Endothelial cell of umbilical vein (primary cell): ENCODE results near the gene RTKN2. TPM values are rescaled to one million over a fixed set of nuclear protein-coding genes. Genes with fewer than 3 reads are reported as not detected.

Experiments
- BruUV-seq: library from RNA; stranded (reverse); fragments of 400-500 nt; replicated peaks from 2 replicates; lab custom pipeline; 2021; lab: Mats Ljungman, UMichigan
- CTCF ChIA-PET: fragments of 300-600, 350-600 bp; sonication (Branson Sonifier 250); formaldehyde crosslinking; loops from one replicate; lab custom pipeline; 2021; ENCODE audit warnings: antibody characterized with exemption, inconsistent platforms; lab: Charles Lee
- POLR2A ChIA-PET: fragments of 300-600, 350-600 bp; sonication (Branson Sonifier 250); formaldehyde crosslinking; loops from one replicate; lab custom pipeline; 2021; ENCODE audit warnings: antibody characterized with exemption, inconsistent platforms; lab: Charles Lee
- DNase-seq: peaks from one replicate; pipeline ENCODE4 v3.0.0-alpha.2; 2011; ENCODE audit warnings: low read depth, low spot score
- FAIRE-seq: peaks from 2 replicates; lab custom pipeline; 2011; peaks lifted over from hg19 to GRCh38; lab: Jason Lieb, UNC
- H2AFZ ChIP-seq: 2 replicates; pipeline ENCODE4 v1.6.0; 2012; ENCODE audit warnings: low read depth, low read length, control low read depth, inconsistent platforms
- H3K27ac ChIP-seq: 2 replicates; pipeline ENCODE4 v1.5.1; 2011; ENCODE audit warnings: low read depth, mild to moderate bottlenecking, control low read depth, low read length, moderate library complexity; ENCODE audit not compliant: insufficient read depth
- H3K27me3 ChIP-seq, 2 experiments: 2 replicates each; pipeline versions ENCODE4 v1.6.0 to v1.6.1; 2011; ENCODE audit warnings: low read length in 2 of 2, mixed read lengths in 1 of 2; ENCODE audit not compliant: control insufficient read depth in 2 of 2, insufficient read depth in 2 of 2
- H3K36me3 ChIP-seq, 2 experiments: 2 replicates in 1 of 2; 3 replicates in 1 of 2; pipeline ENCODE4 v1.5.1; 2011; ENCODE audit warnings: low read length in 2 of 2, mild to moderate bottlenecking in 1 of 2, moderate library complexity in 1 of 2; ENCODE audit not compliant: control insufficient read depth in 2 of 2, insufficient read depth in 2 of 2; ENCODE audit errors: extremely low read depth in 1 of 2
- H3K4me1 ChIP-seq: 3 replicates; pipeline ENCODE4 v1.5.1; 2011; ENCODE audit warnings: mild to moderate bottlenecking, low read length; ENCODE audit not compliant: control insufficient read depth, insufficient read depth; ENCODE audit errors: extremely low read depth
- H3K4me2 ChIP-seq: 2 replicates; pipeline ENCODE4 v1.6.1; 2011; ENCODE audit warnings: low read length, control low read depth, mixed read lengths; ENCODE audit not compliant: insufficient read depth
- H3K4me3 ChIP-seq, 3 experiments: fragments of 200-600 bp in 1 of 3; sonication (generic), shearing (Covaris generic) in 1 of 3; replicated peaks in 1 of 3; 2 replicates each; pipeline ENCODE4 v1.5.1; 2011 to 2016; ENCODE audit warnings: control low read depth in 3 of 3, low read length in 3 of 3, mild to moderate bottlenecking in 2 of 3, inconsistent platforms in 1 of 3, low read depth in 1 of 3, moderate library complexity in 1 of 3; ENCODE audit not compliant: insufficient read depth in 1 of 3
- H3K79me2 ChIP-seq: 2 replicates; pipeline ENCODE4 v1.6.0; 2012; ENCODE audit warnings: low read length, inconsistent platforms; ENCODE audit not compliant: control insufficient read depth, insufficient read depth
- H3K9ac ChIP-seq: replicated peaks from 2 replicates; pipeline ENCODE3; 2011; ENCODE audit warnings: low read length, control low read depth; ENCODE audit not compliant: insufficient read depth; ENCODE audit errors: extremely low read depth
- H3K9me1 ChIP-seq: replicated peaks from 3 replicates; pipeline ENCODE4 v1.6.0; 2011; ENCODE audit warnings: mild to moderate bottlenecking, low read length; ENCODE audit not compliant: control insufficient read depth, insufficient read depth; ENCODE audit errors: extremely low read depth
- H3K9me3 ChIP-seq: replicated peaks from 2 replicates; pipeline ENCODE4 v1.5.1; 2012; ENCODE audit warnings: low read length, inconsistent platforms; ENCODE audit not compliant: control insufficient read depth, insufficient read depth
- H4K20me1 ChIP-seq: replicated peaks from 2 replicates; pipeline ENCODE3; 2011; ENCODE audit warnings: mild to moderate bottlenecking, low read length; ENCODE audit not compliant: control insufficient read depth, insufficient read depth; ENCODE audit errors: extremely low read depth
- CTCF ChIP-seq, 2 donors: IDR thresholded peaks; 1 replicate in 1 of 2; 2 replicates in 1 of 2; pipeline ENCODE4 v1.5.1; 2011; ENCODE audit warnings: low read length in 2 of 2, mild to moderate bottlenecking in 2 of 2, moderate library complexity in 2 of 2, control low read depth in 1 of 2, inconsistent platforms in 1 of 2, low read depth in 1 of 2; ENCODE audit not compliant: insufficient read depth in 1 of 2; ENCODE audit errors: extremely low read depth in 1 of 2
- EZH2 ChIP-seq: IDR thresholded peaks from 2 replicates; pipeline ENCODE4 v1.6.1; 2012; ENCODE audit warnings: borderline replicate concordance, low read depth, mild to moderate bottlenecking, moderate library complexity, low read length, inconsistent platforms; ENCODE audit not compliant: severe bottlenecking
- FOS ChIP-seq: IDR thresholded peaks from 2 replicates; pipeline ENCODE4 v1.6.1; 2011; ENCODE audit warnings: mild to moderate bottlenecking, low read length, moderate library complexity, borderline replicate concordance; ENCODE audit not compliant: insufficient read depth
- GATA2 ChIP-seq: IDR thresholded peaks from 2 replicates; pipeline ENCODE4 v1.7.0; 2011; ENCODE audit warnings: low read depth, mild to moderate bottlenecking, moderate library complexity, mixed read lengths, low read length; ENCODE audit not compliant: insufficient read length, insufficient read depth
- JUN ChIP-seq: IDR thresholded peaks from 2 replicates; pipeline ENCODE4 v1.6.1; 2011; ENCODE audit warnings: borderline replicate concordance, low read depth; ENCODE audit not compliant: insufficient read length, insufficient read depth
- MAX ChIP-seq: IDR thresholded peaks from 2 replicates; pipeline ENCODE4 v1.6.1; 2011; ENCODE audit not compliant: insufficient read depth, insufficient read length
- MYC ChIP-seq: IDR thresholded peaks from one replicate; pipeline ENCODE4 v1.6.1; 2011; ENCODE audit warnings: mild to moderate bottlenecking, low read depth, low read length
- POLR2A ChIP-seq: IDR thresholded peaks from 2 replicates; pipeline ENCODE4 v1.6.1; 2012; ENCODE audit warnings: low read depth, mild to moderate bottlenecking, control low read depth, low read length
- POLR2AphosphoS5 ChIP-seq: IDR thresholded peaks from 2 replicates; pipeline ENCODE4 v1.6.1; 2012; ENCODE audit warnings: low read depth, mild to moderate bottlenecking, control low read depth, low read length, moderate library complexity; ENCODE audit not compliant: insufficient read depth
- dilution Hi-C: fragments of 300-500 bp; cut with MboI; formaldehyde crosslinking; loops from one replicate; pipeline ENCODE4 v1.15.0; 2019; ENCODE audit warnings: low sequenced_read_pairs; ENCODE audit not compliant: extremely low pct_ligation_motif_present
- intact Hi-C: fragments of 100-400 bp; cut with micrococcal nuclease; formaldehyde crosslinking; loops from one replicate; pipeline ENCODE4 v1.10.0; 2022
- polyA plus RNA-seq, 4 experiments: library from polyadenylated mRNA; depleted of rRNA in 3 of 4; stranded (reverse) in 3 of 4; unstranded in 1 of 4; fragments of >200 nt; gene quantifications; 2 replicates each; pipeline versions ENCODE4 v1.2.1 to v1.2.3, GENCODE V29; 2011 to 2012; ENCODE audit warnings: missing spikeins in 1 of 4
- total RNA-seq: library from RNA; stranded (reverse); gene quantifications from 2 replicates; pipeline ENCODE4 v1.2.3, GENCODE V29; 2021

RTKN2 gene
- total and polyA plus RNA-seq, 2 donors (not counting 3 experiments of a cell fraction or from before 2014, with no cell fraction given): 0.65 to 4.8 TPM

GRCh38 chr10:62196528-62196927 is 72.1 kb downstream of the RTKN2 start:
- H3K9ac ChIP-seq: no peak overlapping the region
- peaks cover 2% of the 10 kb centered on the region for H3K9me1 ChIP-seq
- H3K79me2 ChIP-seq: no peaks in the 10 kb centered on the region
- no peak overlapping the region for H3K4me3 ChIP-seq
- TF ChIP-seq FOS (no peak), POLR2AphosphoS5 (no peak), GATA2 (no peak), JUN (no peak), EZH2 (no peak), POLR2A (no peak), CTCF (IDR thresholded peaks at IDR 0.05; ENCODE audit: extremely low read depth in 1 of 2, insufficient read depth in 1 of 2, low read depth in 1 of 2, low read length in 2 of 2) (no peak), MAX (no peak), MYC (no peak)
- no TSS peak for BruUV-seq
- H4K20me1 ChIP-seq: no peaks in the 10 kb centered on the region
- DNase-seq: no peak
- no peaks in the 10 kb centered on the region for H3K9me3 ChIP-seq
- dilution Hi-C loops (no loop called here), intact Hi-C loops (no loop called here)
- ChIA-PET POLR2A (no interaction called here), CTCF (no interaction called here)
- no peaks in the 10 kb centered on the region for H3K36me3 ChIP-seq
- FAIRE-seq: no peak
- H3K27ac ChIP-seq: no peak overlapping the region
- H2AFZ ChIP-seq: no peak overlapping the region
- H3K4me2 ChIP-seq: no peak overlapping the region
- H3K4me1 ChIP-seq: no peaks in the 10 kb centered on the region
- no peaks in the 10 kb centered on the region for H3K27me3 ChIP-seq
